BJ (cell line): Measurements from ENCODE around the gene ITGA5. TPM values are rescaled to one million over a fixed set of nuclear protein-coding genes. Genes with fewer than 3 reads are reported as not detected.

Experiments used
- CTCF ChIA-PET: fragments of 350-600 bp; formaldehyde crosslinking; extraction: SDS; loops from one replicate; lab custom pipeline; 2021; ENCODE audit warnings: antibody characterized with exemption, inconsistent platforms; lab: Yijun Ruan, JAX
- POLR2A ChIA-PET: fragments of 300-600 bp; sonication (Branson Sonifier 250); formaldehyde crosslinking; extraction: SDS; loops from one replicate; lab custom pipeline; 2021; ENCODE audit warnings: antibody characterized with exemption; lab: Charles Lee
- DNase-seq: peaks from one replicate; pipeline ENCODE4 v3.0.0-alpha.2; 2011; ENCODE audit warnings: low read depth
- H3K27me3 ChIP-seq: 2 replicates; pipeline ENCODE4 v1.6.0; 2011; ENCODE audit warnings: low read length; ENCODE audit not compliant: control insufficient read depth, insufficient read depth
- H3K36me3 ChIP-seq: 2 replicates; pipeline ENCODE4 v1.5.1; 2011; ENCODE audit warnings: low read length; ENCODE audit not compliant: control insufficient read depth, insufficient read depth
- H3K4me3 ChIP-seq: 2 replicates; pipeline ENCODE4 v1.5.1; 2011; ENCODE audit warnings: low read depth, mild to moderate bottlenecking, control low read depth, low read length
- polyA plus RNA-seq: library from polyadenylated mRNA; depleted of rRNA; stranded (reverse); fragments of >200 nt; gene quantifications from 2 replicates; pipeline ENCODE4 v1.2.3, GENCODE V29; 2011
- TF ChIP-seq, protein P1 (sequence below): IDR thresholded peaks from 2 replicates; pipeline ENCODE4 v1.5.1; 2011; ENCODE audit warnings: low read depth, mild to moderate bottlenecking, control low read depth, inconsistent platforms, low read length, moderate library complexity; ENCODE audit not compliant: insufficient read depth

The ITGA5 gene
- polyA plus RNA-seq, 1 experiment, result 375 TPM

GRCh38 chr12:54370171-54370730 lies 48.8 kb downstream of the ITGA5 start:
- Histone ChIP-seq H3K27me3 (no peaks in the 10 kb centered on the region), H3K4me3 (peak overlapping the region; percentile 41), H3K36me3 (no peaks in the 10 kb centered on the region)
- TF ChIP-seq, protein P1, sequence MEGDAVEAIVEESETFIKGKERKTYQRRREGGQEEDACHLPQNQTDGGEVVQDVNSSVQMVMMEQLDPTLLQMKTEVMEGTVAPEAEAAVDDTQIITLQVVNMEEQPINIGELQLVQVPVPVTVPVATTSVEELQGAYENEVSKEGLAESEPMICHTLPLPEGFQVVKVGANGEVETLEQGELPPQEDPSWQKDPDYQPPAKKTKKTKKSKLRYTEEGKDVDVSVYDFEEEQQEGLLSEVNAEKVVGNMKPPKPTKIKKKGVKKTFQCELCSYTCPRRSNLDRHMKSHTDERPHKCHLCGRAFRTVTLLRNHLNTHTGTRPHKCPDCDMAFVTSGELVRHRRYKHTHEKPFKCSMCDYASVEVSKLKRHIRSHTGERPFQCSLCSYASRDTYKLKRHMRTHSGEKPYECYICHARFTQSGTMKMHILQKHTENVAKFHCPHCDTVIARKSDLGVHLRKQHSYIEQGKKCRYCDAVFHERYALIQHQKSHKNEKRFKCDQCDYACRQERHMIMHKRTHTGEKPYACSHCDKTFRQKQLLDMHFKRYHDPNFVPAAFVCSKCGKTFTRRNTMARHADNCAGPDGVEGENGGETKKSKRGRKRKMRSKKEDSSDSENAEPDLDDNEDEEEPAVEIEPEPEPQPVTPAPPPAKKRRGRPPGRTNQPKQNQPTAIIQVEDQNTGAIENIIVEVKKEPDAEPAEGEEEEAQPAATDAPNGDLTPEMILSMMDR, result peak; percentile 97
- ChIA-PET POLR2A (interaction anchor here (0.6 to 1.0 kb wide), 3 partner anchors 12 to 311 kb away, joined by 4 to 9 read pairs (median 8); no protein-coding TSS in a partner anchor), CTCF (interaction anchor here (0.5 to 3.3 kb wide), 39 partner anchors 9 to 1373 kb away, joined by 3 to 72 read pairs (median 4); partner anchors contain the start of gene COPZ1)
- no peak for DNase-seq

GRCh38 chr12:54369597-54370131 lies 49.4 kb downstream of the ITGA5 start:
- TF ChIP-seq, protein P1, result no peak
- ChIA-PET CTCF (interaction anchor here (0.8 to 3.3 kb wide), 17 partner anchors 8 to 154 kb away, joined by 3 to 72 read pairs (median 7); no protein-coding TSS in a partner anchor), POLR2A (interaction anchor here (0.6 to 1.0 kb wide), 2 partner anchors 13 to 140 kb away, joined by 4 to 9 read pairs; no protein-coding TSS in a partner anchor)
- Histone ChIP-seq H3K36me3 (no peaks in the 10 kb centered on the region), H3K4me3 (peak overlapping the region; percentile 41), H3K27me3 (no peaks in the 10 kb centered on the region)
- no peak for DNase-seq

DNA sequence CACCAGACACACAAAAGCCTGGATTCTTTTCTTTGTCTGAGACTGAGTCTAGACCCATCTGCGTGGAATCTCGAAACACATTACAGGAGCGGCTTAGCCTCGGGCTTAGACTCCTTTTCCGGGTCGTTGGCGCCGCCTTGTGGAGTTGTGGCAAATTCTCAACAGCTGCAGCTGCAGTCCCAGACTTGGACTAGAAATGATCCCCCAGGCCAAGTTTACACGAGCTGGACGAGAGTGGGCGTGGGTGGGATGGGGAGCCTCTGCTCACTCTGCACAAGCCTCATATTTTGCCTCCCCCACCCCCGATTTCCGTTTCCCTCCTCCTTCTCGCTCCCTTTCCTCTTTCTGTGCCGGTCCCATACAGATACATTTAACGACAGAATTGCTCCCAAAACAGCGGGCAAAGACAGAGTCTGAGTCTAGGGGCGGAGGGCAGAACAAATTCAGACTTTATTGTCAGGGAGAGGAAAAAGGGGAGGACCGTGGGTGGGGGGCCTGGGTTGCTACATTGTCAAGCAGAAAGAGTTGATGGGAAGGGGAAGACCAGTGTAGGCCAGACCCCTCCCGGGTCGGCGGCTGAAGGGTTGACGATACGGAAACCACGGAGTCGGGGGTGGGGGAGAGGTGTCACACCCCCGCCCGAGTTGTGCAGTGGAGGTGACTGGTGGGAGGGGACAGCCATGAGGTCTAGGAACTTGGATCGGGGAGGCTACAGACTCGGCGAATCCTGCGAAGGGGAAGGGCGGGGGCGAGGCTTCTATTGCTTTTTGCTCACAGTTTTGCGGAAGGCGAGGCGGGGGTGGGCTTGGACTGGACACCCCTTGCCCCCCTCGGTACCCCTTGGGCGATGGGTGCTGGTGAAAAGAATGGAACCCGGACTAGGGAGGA lies 50.1 kb downstream of the ITGA5 start:
- peak; percentile 39 for DNase-seq
- ChIA-PET CTCF (interaction anchor here (0.6 to 4.5 kb wide), 30 partner anchors 10 to 153 kb away, joined by 3 to 48 read pairs (median 4); partner anchors contain the start of genes COPZ1 and NFE2), POLR2A (interaction anchor here (0.6 to 0.7 kb wide), 3 partner anchors 33 to 116 kb away, joined by 5 to 12 read pairs (median 7); no protein-coding TSS in a partner anchor)
- Histone ChIP-seq H3K36me3 (no peaks in the 10 kb centered on the region), H3K4me3 (no peak overlapping the region), H3K27me3 (no peaks in the 10 kb centered on the region)
- TF ChIP-seq, protein P1, result peak; percentile 93

DNA sequence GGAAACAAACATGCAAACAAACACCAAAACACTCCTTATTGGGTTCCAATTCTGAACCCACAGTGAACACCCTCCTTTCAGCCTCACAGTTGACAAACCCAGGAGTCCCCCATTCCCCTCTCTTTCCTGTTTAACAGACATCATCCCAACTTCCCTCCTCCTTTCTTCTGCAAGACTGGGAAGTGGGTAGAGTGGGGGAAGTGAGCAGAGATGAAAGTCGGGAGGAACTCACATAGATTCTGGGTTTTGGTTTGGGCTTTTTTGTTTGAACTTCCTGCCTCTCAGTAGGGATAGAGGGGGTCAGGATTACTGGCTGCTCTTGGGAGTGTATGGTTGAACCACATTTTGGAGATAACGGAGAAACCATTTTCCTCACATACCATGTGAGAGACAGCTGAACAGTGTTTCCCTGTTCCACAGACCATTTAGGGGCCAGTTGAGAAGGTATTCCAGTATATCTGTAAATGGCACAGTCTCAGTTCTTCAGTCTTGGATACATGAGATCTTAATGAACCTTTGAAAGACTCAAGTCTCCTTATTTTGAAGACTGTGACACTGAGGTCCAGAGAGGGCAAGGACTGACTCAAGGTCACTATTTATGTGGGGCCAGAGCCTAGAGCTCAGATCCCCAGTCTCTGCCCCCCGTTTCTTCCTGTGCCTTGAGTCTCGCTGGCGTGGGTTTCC lies 50.9 kb downstream of the ITGA5 start:
- H3K27me3 ChIP-seq, result no peaks in the 10 kb centered on the region
- POLR2A ChIA-PET, result interaction anchor here (0.6 to 0.7 kb wide), 2 partner anchors 32 to 84 kb away, joined by 7 to 12 read pairs; no protein-coding TSS in a partner anchor
- DNase-seq, result no peak
- H3K4me3 ChIP-seq, result no peak overlapping the region
- CTCF ChIA-PET, result interaction anchor here (0.8 to 4.5 kb wide), 29 partner anchors 10 to 153 kb away, joined by 3 to 48 read pairs (median 4); partner anchors contain the start of genes COPZ1 and NFE2
- no peaks in the 10 kb centered on the region for H3K36me3 ChIP-seq
- TF ChIP-seq, protein P1, result no peak
